Activated CD8-positive, alpha-beta memory T cell treated with anti-CD3 and anti-CD28 coated beads, Interleukin-2, amount 50 U/mL, for 4 hours (primary cell): ENCODE measurements around the gene CLASRP.
A peak's percentile ranks its signal among the peaks of the same experiment; 100 is the strongest.

ENCODE experiments used
- DNase-seq: peaks from one replicate; pipeline ENCODE4 v3.0.0-alpha.2; 2020

Gene CLASRP

GRCh38 chr19:45087531-45087930 is 48.7 kb downstream of the CLASRP start:
- DNase-seq: peak; percentile 52

- DNase-seq: no peak
Observed at GRCh38 chr19:45090034-45090433, 51.2 kb downstream of the CLASRP start.

- no peak for DNase-seq
Observed at GRCh38 chr19:45090606-45091005, 51.8 kb downstream of the CLASRP start.

GRCh38 chr19:45091031-45091923 is 52.4 kb downstream of the CLASRP start:
- DNase-seq: peak; percentile 96

- DNase-seq: peak; percentile 90
Observed at GRCh38 chr19:45092747-45093678, 54.2 kb downstream of the CLASRP start, which contains the start of gene PPP1R37. Gene PPP1R37, plus strand, starts transcription at chr19:45093179. Its CDS starts 147 bp downstream, at chr19:45093326.

GRCh38 chr19:45094137-45094536 is 55.3 kb downstream of the CLASRP start:
- no peak for DNase-seq

- no peak for DNase-seq
Observed at GRCh38 chr19:45094707-45095106, 55.9 kb downstream of the CLASRP start.

- no peak for DNase-seq
Observed at GRCh38 chr19:45095496-45096413, 56.9 kb downstream of the CLASRP start.

- no peak for DNase-seq
Observed at GRCh38 chr19:45096700-45097099, 57.9 kb downstream of the CLASRP start.

GRCh38 chr19:45097450-45097775 is 58.6 kb downstream of the CLASRP start:
- no peak for DNase-seq

- DNase-seq: no peak
Observed at GRCh38 chr19:45097776-45098520, 59.1 kb downstream of the CLASRP start.

- DNase-seq: no peak
Observed at GRCh38 chr19:45098521-45099466, 59.9 kb downstream of the CLASRP start.

GRCh38 chr19:45099467-45100191 is 60.8 kb downstream of the CLASRP start:
- no peak for DNase-seq

- no peak for DNase-seq
Observed at GRCh38 chr19:45100201-45100600, 61.4 kb downstream of the CLASRP start.

- no peak for DNase-seq
Observed at GRCh38 chr19:45100846-45101252, 62.0 kb downstream of the CLASRP start.

GRCh38 chr19:45101806-45102205 is 63.0 kb downstream of the CLASRP start:
- DNase-seq: no peak

- DNase-seq: no peak
Observed at GRCh38 chr19:45102481-45102880, 63.6 kb downstream of the CLASRP start.

- peak; percentile 35 for DNase-seq
Observed at GRCh38 chr19:45103156-45103507, 64.3 kb downstream of the CLASRP start.

GRCh38 chr19:45103508-45104319 is 64.9 kb downstream of the CLASRP start:
- DNase-seq: no peak
